Activated naive CD4-positive, alpha-beta T cell treated with anti-CD3 and anti-CD28 coated beads, Interleukin-2, amount 50 U/mL, for 16 hours (primary cell): Measurements from ENCODE around the gene PLCB4.

Experiments used
- DNase-seq: peaks from one replicate; pipeline ENCODE4 v3.0.0-alpha.2; 2020

PLCB4 gene

GRCh38 chr20:9286501-9287461 is 217.9 kb downstream of the PLCB4 start:
- DNase-seq: no peak

- DNase-seq: no peak
Measured at GRCh38 chr20:9287826-9288225, 218.9 kb downstream of the PLCB4 start.

- DNase-seq: no peak
Measured at GRCh38 chr20:9290331-9290730, 221.4 kb downstream of the PLCB4 start.

- DNase-seq: no peak
Measured at GRCh38 chr20:9293145-9293544, 224.3 kb downstream of the PLCB4 start.

GRCh38 chr20:9294041-9294440 is 225.2 kb downstream of the PLCB4 start:
- DNase-seq: no peak

- no peak for DNase-seq
Measured at GRCh38 chr20:9298906-9299305, 230.0 kb downstream of the PLCB4 start.

GRCh38 chr20:9300080-9300479 is 231.2 kb downstream of the PLCB4 start:
- DNase-seq: no peak

- no peak for DNase-seq
Measured at GRCh38 chr20:9300534-9300933, 231.6 kb downstream of the PLCB4 start.

GRCh38 chr20:9301129-9302090 is 232.5 kb downstream of the PLCB4 start:
- DNase-seq: no peak

GRCh38 chr20:9302091-9302462 is 233.2 kb downstream of the PLCB4 start:
- DNase-seq: no peak

GRCh38 chr20:9306521-9306920 is 237.6 kb downstream of the PLCB4 start:
- DNase-seq: no peak

GRCh38 chr20:9308056-9308455 is 239.2 kb downstream of the PLCB4 start:
- no peak for DNase-seq

GRCh38 chr20:9311132-9311531 is 242.2 kb downstream of the PLCB4 start:
- DNase-seq: no peak

GRCh38 chr20:9319687-9320384 is 250.9 kb downstream of the PLCB4 start:
- no peak for DNase-seq

- DNase-seq: no peak
Measured at GRCh38 chr20:9321007-9321406, 252.1 kb downstream of the PLCB4 start.

GRCh38 chr20:9322661-9323060 is 253.8 kb downstream of the PLCB4 start:
- no peak for DNase-seq

GRCh38 chr20:9323622-9324021 is 254.7 kb downstream of the PLCB4 start:
- no peak for DNase-seq

GRCh38 chr20:9329355-9330101 is 260.6 kb downstream of the PLCB4 start:
- no peak for DNase-seq

- no peak for DNase-seq
Measured at GRCh38 chr20:9330151-9330550, 261.3 kb downstream of the PLCB4 start.

GRCh38 chr20:9331707-9332435 is 263.0 kb downstream of the PLCB4 start:
- DNase-seq: no peak

- no peak for DNase-seq
Measured at GRCh38 chr20:9332791-9333479, 264.0 kb downstream of the PLCB4 start.
